NB4 (cell line): ENCODE data around the gene LDHAL6B.

Source experiments
- MYC ChIP-seq: IDR thresholded peaks from 2 replicates; pipeline ENCODE4 v1.6.1; 2011; ENCODE audit warnings: low read depth, low read length
- POLR2A ChIP-seq: IDR thresholded peaks from 2 replicates; pipeline ENCODE4 v1.6.1; 2011; ENCODE audit warnings: mild to moderate bottlenecking; ENCODE audit not compliant: insufficient read length; ENCODE audit errors: extremely low read depth
- TF ChIP-seq, protein P1 (sequence below): IDR thresholded peaks from one replicate; pipeline ENCODE4 v1.5.1; 2012; ENCODE audit warnings: low read depth, low read length
- TF ChIP-seq, protein P2 (sequence below): IDR thresholded peaks from 2 replicates; pipeline ENCODE4 v1.6.1; 2011; ENCODE audit warnings: low read depth, low read length

DNA sequence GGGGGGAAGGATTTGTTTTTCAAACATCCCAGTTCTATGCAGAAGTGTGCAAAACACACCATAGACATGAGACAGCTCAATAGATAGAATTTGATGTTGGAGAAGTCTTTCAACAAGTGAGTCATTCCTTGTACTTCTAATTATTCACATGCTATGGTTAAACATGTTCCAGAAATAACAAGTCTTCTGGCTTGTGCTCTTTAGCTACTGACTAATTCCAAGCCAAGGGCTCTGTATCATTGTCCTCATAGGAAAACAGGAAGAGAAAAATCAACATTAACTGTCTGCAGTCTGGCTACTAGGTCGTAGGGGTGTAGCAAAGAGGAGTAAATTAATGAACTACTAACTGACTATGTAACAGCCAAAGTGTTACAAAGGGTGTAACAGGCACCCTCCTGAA lies 25.8 kb downstream of the LDHAL6B start:
- TF ChIP-seq, protein P1, sequence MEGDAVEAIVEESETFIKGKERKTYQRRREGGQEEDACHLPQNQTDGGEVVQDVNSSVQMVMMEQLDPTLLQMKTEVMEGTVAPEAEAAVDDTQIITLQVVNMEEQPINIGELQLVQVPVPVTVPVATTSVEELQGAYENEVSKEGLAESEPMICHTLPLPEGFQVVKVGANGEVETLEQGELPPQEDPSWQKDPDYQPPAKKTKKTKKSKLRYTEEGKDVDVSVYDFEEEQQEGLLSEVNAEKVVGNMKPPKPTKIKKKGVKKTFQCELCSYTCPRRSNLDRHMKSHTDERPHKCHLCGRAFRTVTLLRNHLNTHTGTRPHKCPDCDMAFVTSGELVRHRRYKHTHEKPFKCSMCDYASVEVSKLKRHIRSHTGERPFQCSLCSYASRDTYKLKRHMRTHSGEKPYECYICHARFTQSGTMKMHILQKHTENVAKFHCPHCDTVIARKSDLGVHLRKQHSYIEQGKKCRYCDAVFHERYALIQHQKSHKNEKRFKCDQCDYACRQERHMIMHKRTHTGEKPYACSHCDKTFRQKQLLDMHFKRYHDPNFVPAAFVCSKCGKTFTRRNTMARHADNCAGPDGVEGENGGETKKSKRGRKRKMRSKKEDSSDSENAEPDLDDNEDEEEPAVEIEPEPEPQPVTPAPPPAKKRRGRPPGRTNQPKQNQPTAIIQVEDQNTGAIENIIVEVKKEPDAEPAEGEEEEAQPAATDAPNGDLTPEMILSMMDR, result no peak
- TF ChIP-seq POLR2A (no peak), MYC (no peak)
- TF ChIP-seq, protein P2, sequence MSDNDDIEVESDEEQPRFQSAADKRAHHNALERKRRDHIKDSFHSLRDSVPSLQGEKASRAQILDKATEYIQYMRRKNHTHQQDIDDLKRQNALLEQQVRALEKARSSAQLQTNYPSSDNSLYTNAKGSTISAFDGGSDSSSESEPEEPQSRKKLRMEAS, result no peak
